Measurements from ENCODE around the gene CRYBG3.

DNA sequence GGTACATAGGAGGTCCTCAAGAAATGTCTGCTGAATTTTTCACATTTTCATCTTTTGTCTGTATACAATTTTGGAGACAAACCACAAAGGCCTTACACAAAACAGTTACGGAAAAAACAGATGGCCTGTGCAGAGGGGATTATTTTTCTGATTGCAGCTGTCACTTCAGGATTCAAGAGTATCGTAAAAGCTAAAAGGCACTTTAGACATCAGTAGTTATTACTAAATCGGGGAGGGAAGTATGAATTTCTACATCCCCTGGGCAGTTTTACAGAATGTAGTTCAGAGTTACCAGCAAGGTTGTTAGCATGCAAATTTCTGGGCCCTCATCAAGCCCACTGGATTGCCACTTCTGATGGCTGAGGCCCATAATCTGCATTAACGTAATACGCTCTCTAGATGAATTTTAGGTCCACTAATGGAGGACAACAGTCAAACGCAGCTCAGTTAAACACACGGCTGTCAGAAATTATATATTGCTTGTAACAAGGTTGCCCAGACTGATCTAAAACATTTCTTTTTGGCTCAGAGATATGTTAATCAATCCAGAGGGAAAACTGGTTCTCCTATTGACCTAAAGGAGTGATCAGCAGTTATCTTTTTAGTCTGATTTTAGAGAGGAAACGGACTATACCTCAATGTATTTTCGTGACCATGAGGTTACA is 149.3 kb downstream of the CRYBG3 start:
- TF ChIP-seq, protein P1, sequence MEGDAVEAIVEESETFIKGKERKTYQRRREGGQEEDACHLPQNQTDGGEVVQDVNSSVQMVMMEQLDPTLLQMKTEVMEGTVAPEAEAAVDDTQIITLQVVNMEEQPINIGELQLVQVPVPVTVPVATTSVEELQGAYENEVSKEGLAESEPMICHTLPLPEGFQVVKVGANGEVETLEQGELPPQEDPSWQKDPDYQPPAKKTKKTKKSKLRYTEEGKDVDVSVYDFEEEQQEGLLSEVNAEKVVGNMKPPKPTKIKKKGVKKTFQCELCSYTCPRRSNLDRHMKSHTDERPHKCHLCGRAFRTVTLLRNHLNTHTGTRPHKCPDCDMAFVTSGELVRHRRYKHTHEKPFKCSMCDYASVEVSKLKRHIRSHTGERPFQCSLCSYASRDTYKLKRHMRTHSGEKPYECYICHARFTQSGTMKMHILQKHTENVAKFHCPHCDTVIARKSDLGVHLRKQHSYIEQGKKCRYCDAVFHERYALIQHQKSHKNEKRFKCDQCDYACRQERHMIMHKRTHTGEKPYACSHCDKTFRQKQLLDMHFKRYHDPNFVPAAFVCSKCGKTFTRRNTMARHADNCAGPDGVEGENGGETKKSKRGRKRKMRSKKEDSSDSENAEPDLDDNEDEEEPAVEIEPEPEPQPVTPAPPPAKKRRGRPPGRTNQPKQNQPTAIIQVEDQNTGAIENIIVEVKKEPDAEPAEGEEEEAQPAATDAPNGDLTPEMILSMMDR (IDR thresholded peaks at IDR 0.05), result no peak
- no peak for TF ChIP-seq POLR2A (IDR thresholded peaks at IDR 0.05)
